Nephron (organoid): ENCODE data around the gene IQCE.

Source experiments
- H3K27ac Mint-ChIP-seq, 3 experiments: 2 replicates each; pipeline ENCODE4 v1.8.0; 2020; ENCODE audit warnings: mixed read lengths in 3 of 3, mild to moderate bottlenecking in 2 of 3, moderate library complexity in 1 of 3
- H3K27me3 Mint-ChIP-seq: 2 replicates; pipeline ENCODE4 v1.8.0; 2021; ENCODE audit warnings: low read depth, mild to moderate bottlenecking, moderate library complexity, mixed read lengths
- H3K36me3 Mint-ChIP-seq: 2 replicates; pipeline ENCODE4 v1.8.0; 2020; ENCODE audit warnings: low read depth, mixed read lengths
- H3K4me1 Mint-ChIP-seq: 2 replicates; pipeline ENCODE4 v1.8.0; 2020; ENCODE audit warnings: mixed read lengths
- H3K4me3 Mint-ChIP-seq, 3 experiments: 2 replicates each; pipeline ENCODE4 v1.8.0; 2020; ENCODE audit warnings: mild to moderate bottlenecking in 3 of 3, mixed read lengths in 3 of 3, moderate library complexity in 2 of 3
- H3K9me3 Mint-ChIP-seq: 2 replicates; pipeline ENCODE4 v1.8.0; 2020; ENCODE audit warnings: mixed read lengths
- CTCF ChIP-seq, 3 experiments: fragments of 200-600 bp; sonication (generic); IDR thresholded peaks; one replicate each; pipeline ENCODE4 v1.5.0; 2021; ENCODE audit warnings: antibody characterized with exemption in 3 of 3; ENCODE audit not compliant: unreplicated experiment in 3 of 3

IQCE gene

DNA sequence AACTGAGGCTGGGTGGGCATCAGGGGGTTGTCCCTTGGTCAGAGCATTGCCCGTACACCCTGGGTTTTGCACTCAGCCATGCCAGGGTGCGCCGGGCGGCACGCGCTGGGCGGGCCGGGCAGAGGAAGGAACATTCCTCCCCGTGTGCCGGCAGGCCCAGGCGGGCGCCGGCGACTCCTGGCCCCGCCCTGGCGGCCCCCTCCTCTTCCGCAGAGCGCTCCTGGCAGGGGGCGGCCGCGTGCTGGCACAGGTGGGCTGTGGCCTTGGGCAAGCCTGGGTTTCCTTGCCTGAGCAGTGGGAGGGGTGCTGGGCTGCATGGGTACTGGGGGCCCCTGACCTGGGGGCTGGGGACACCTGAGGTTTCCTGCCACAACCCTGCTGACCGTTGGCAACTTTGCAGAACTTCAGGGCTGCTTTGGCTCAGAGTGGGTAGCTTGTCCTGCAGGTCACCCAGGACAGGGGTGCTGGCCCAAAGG lies 35.3 kb upstream of the IQCE start:
- no peaks in the 10 kb centered on the region for H3K27me3 Mint-ChIP-seq
- TF ChIP-seq CTCF (IDR thresholded peaks at IDR 0.05; ENCODE audit: unreplicated experiment in 3 of 3) = no peak
- no peaks in the 10 kb centered on the region for H3K9me3 Mint-ChIP-seq
- peak overlapping the region in 2 of 3 experiments; percentile 88 to 90 for H3K27ac Mint-ChIP-seq
- peaks cover 32% of the 10 kb centered on the region for H3K4me1 Mint-ChIP-seq
- H3K4me3 Mint-ChIP-seq = peak overlapping the region; percentile 87 to 88 (median 88)
- H3K36me3 Mint-ChIP-seq = peaks cover 4% of the 10 kb centered on the region

DNA sequence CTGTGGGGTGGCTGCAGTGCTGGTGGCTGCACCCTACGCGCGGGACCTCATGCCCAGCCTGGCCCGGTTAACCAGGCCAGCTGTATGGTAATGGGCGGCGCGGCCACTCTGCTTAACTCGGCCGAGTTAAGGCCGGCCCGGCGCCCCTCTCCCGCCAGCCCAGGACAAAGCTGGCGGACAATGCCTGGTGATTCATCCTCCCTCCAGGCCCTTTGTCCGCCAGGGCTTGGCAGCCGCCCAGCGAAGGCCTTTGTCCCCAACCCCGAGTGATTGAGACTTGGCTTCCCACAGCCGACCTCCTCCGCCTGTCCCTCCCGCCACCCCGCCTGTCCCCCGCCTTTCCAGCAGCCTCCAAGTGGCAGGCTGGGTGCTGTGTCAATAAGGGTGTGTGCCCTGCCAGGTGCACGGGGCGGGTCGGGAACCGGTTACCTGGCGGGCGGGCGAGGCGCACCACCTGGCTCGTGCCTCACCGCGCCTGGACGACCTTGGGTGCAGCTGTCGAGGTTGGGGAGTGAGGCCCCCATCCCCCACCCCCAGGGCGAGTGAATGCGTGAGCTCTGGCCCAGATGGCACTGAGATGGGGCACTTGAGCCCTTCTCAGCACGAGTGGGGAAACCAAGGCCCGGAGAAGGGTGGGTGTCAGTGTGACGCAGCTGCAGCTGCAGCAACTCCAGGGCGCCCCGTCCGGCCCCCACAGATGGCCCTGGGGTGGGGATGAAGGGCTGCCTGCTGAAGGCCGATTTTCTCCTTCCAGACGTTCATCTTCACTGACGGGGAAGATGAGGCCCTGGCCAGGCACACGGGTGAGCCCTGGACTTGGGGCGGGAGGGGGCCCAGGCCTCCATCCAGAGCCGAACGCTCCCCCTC lies 34.6 kb upstream of the IQCE start:
- no peak overlapping the region for H3K27ac Mint-ChIP-seq
- peaks cover 30% of the 10 kb centered on the region for H3K4me1 Mint-ChIP-seq
- H3K36me3 Mint-ChIP-seq = peaks cover 4% of the 10 kb centered on the region
- H3K4me3 Mint-ChIP-seq = peak overlapping the region; percentile 10 to 29 (median 11)
- no peak for TF ChIP-seq CTCF (IDR thresholded peaks at IDR 0.05; ENCODE audit: unreplicated experiment in 3 of 3)
- H3K27me3 Mint-ChIP-seq = no peaks in the 10 kb centered on the region
- H3K9me3 Mint-ChIP-seq = no peaks in the 10 kb centered on the region

- H3K27me3 Mint-ChIP-seq = no peaks in the 10 kb centered on the region
- H3K4me3 Mint-ChIP-seq = no peak overlapping the region
- H3K27ac Mint-ChIP-seq = no peak overlapping the region
- no peaks in the 10 kb centered on the region for H3K9me3 Mint-ChIP-seq
- H3K36me3 Mint-ChIP-seq = peaks cover 4% of the 10 kb centered on the region
- peaks cover 30% of the 10 kb centered on the region for H3K4me1 Mint-ChIP-seq
- TF ChIP-seq CTCF (IDR thresholded peaks at IDR 0.05; ENCODE audit: unreplicated experiment in 3 of 3) = no peak
Measured at GRCh38 chr7:2524808-2525657, 33.7 kb upstream of the IQCE start.

DNA sequence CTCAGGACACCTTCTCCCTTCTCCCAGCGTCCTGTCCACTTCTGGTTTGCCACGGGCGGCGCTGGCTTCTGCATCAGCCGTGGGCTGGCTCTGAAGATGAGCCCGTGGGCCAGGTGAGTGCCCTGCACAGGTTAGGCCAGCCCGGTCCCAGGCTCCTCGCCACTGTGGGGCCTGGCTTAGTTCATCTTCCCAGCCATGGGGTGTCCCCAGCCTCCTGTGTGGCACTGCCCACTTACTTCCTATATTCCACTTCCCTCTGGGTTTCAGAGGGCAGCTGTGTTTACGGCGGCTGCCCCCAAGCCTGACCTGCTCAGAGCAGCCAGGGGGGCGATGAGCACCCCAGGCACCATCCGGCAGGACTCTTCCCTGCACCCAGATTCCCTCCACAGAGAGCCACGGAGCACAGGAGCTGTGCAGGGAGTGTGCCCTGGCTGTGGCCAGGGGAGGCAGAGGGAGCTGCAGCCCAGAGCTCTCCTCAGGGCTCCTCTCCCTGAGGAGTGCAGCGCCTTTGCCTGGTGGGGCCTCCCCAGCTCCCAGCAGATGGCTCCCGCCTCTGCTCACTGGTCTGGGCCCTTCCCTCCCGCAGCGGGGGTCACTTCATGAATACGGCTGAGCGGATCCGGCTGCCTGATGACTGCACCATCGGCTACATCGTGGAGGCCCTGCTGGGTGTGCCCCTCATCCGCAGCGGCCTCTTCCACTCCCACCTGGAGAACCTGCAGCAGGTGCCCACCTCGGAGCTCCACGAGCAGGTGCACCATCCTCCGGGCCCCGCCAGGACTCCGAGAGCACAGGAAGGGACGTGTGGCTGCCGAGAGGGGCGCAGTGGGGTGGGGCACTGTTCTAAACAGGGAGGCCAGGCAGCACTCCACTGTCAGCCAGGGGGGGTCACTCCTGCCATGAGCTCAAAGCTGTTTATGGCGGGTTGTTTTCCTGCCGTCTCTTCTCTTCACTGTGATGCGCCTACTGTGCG lies 32.8 kb upstream of the IQCE start:
- H3K9me3 Mint-ChIP-seq = no peaks in the 10 kb centered on the region

More for the DNA sequence above, 32.8 kb upstream of the IQCE start:
- peaks cover 4% of the 10 kb centered on the region for H3K36me3 Mint-ChIP-seq
- H3K4me3 Mint-ChIP-seq = peak overlapping the region in 2 of 3 experiments; percentile 9 to 56
- H3K27ac Mint-ChIP-seq = peak overlapping the region in 1 of 3 experiments; percentile 44
- no peak for TF ChIP-seq CTCF (IDR thresholded peaks at IDR 0.05; ENCODE audit: unreplicated experiment in 3 of 3)
- no peaks in the 10 kb centered on the region for H3K27me3 Mint-ChIP-seq
- H3K4me1 Mint-ChIP-seq = peaks cover 25% of the 10 kb centered on the region
